Keratinocyte (primary cell): ENCODE data around the gene TCP1. TPM values are rescaled to one million over a fixed set of nuclear protein-coding genes. Genes with fewer than 3 reads are reported as not detected.
"Not testable (repeated sequence)": the region's sequence is repeated elsewhere in the genome, so short reads cannot be mapped to it uniquely, and the experiment has no call there.

Source experiments
- DNase-seq: peaks from one replicate; pipeline ENCODE4 v3.0.0-alpha.2; 2011; ENCODE audit warnings: low read depth, missing footprints, low spot score
- FAIRE-seq: peaks from 2 replicates; lab custom pipeline; 2011; peaks lifted over from hg19 to GRCh38; lab: Jason Lieb, UNC
- H2AFZ ChIP-seq: 2 replicates; pipeline ENCODE4 v1.6.0; 2012; ENCODE audit warnings: low read length, control low read depth, inconsistent platforms; ENCODE audit not compliant: control insufficient read depth
- H3K27ac ChIP-seq: 2 replicates; pipeline ENCODE4 v1.5.1; 2011; ENCODE audit warnings: low read length; ENCODE audit not compliant: control insufficient read depth, insufficient read depth
- H3K27me3 ChIP-seq: 3 replicates; pipeline ENCODE4 v1.6.0; 2011; ENCODE audit warnings: low read length; ENCODE audit not compliant: control insufficient read depth, insufficient read depth; ENCODE audit errors: extremely low read depth
- H3K36me3 ChIP-seq, 2 experiments: 2 replicates in 1 of 2; 3 replicates in 1 of 2; pipeline ENCODE4 v1.5.1; 2011; ENCODE audit warnings: low read length in 2 of 2, mild to moderate bottlenecking in 1 of 2; ENCODE audit not compliant: control insufficient read depth in 2 of 2, insufficient read depth in 2 of 2; ENCODE audit errors: extremely low read depth in 1 of 2
- H3K4me1 ChIP-seq: 3 replicates; pipeline ENCODE4 v1.5.1; 2011; ENCODE audit warnings: low read length; ENCODE audit not compliant: control insufficient read depth, insufficient read depth; ENCODE audit errors: extremely low read depth
- H3K4me2 ChIP-seq: 3 replicates; pipeline ENCODE4 v1.6.0; 2011; ENCODE audit warnings: low read depth, low read length; ENCODE audit not compliant: control insufficient read depth, insufficient read depth; ENCODE audit errors: extremely low read depth
- H3K4me3 ChIP-seq, 3 experiments: fragments of 200-600 bp in 1 of 3; sonication (generic) in 1 of 3; 2 replicates in 2 of 3; 3 replicates in 1 of 3; pipeline ENCODE4 v1.5.1; 2011 to 2016; ENCODE audit warnings: low read length in 3 of 3, mild to moderate bottlenecking in 3 of 3, control low read depth in 2 of 3, inconsistent platforms in 1 of 3, low read depth in 1 of 3, mixed read lengths in 1 of 3, mixed run types in 1 of 3, moderate library complexity in 1 of 3; ENCODE audit not compliant: control insufficient read depth in 2 of 3, insufficient read depth in 2 of 3; ENCODE audit errors: extremely low read depth in 1 of 3
- H3K79me2 ChIP-seq: 2 replicates; pipeline ENCODE4 v1.6.0; 2012; ENCODE audit warnings: low read length; ENCODE audit not compliant: control insufficient read depth, insufficient read depth
- H3K9ac ChIP-seq: 3 replicates; pipeline ENCODE4 v1.6.0; 2011; ENCODE audit warnings: low read length; ENCODE audit not compliant: control insufficient read depth, insufficient read depth; ENCODE audit errors: extremely low read depth
- H3K9me1 ChIP-seq: 3 replicates; pipeline ENCODE4 v1.6.0; 2011; ENCODE audit warnings: low read length; ENCODE audit not compliant: control insufficient read depth, insufficient read depth; ENCODE audit errors: extremely low read depth
- H3K9me3 ChIP-seq: 2 replicates; pipeline ENCODE4 v1.5.1; 2012; ENCODE audit warnings: low read depth, low read length; ENCODE audit not compliant: control insufficient read depth
- H4K20me1 ChIP-seq: 3 replicates; pipeline ENCODE4 v1.6.0; 2011; ENCODE audit warnings: low read length; ENCODE audit not compliant: control insufficient read depth, insufficient read depth; ENCODE audit errors: extremely low read depth
- EZH2 ChIP-seq: IDR thresholded peaks from one replicate; pipeline ENCODE4 v1.6.1; 2012; ENCODE audit warnings: inconsistent platforms, mild to moderate bottlenecking, low read length, moderate library complexity
- dilution Hi-C: fragments of 300-500 bp; cut with MboI; formaldehyde crosslinking; loops from one replicate; pipeline ENCODE4 v1.7.0; 2020; ENCODE audit warnings: low sequenced_read_pairs; ENCODE audit not compliant: extremely low pct_ligation_motif_present
- polyA plus RNA-seq, 5 experiments: library from polyadenylated mRNA; depleted of rRNA in 3 of 5; stranded (reverse) in 3 of 5; stranded (forward) in 1 of 5; unstranded in 1 of 5; fragments of >200 nt; gene quantifications; 1 replicate in 1 of 5; 2 replicates in 3 of 5; 3 replicates in 1 of 5; pipeline versions ENCODE4 v1.2.1 to v1.2.3, GENCODE V29; 2011 to 2012; ENCODE audit warnings: missing spikeins in 2 of 5, low read depth in 1 of 5, low replicate concordance in 1 of 5
- TF ChIP-seq, protein P1 (sequence below), 3 experiments: IDR thresholded peaks in 1 of 3; conservative IDR thresholded peaks in 1 of 3; optimal IDR thresholded peaks in 1 of 3; 2 replicates in 2 of 3; 3 replicates in 1 of 3; pipeline versions ENCODE3 to v1.5.1; 2011; ENCODE audit warnings: low read length in 3 of 3, mild to moderate bottlenecking in 3 of 3, moderate library complexity in 2 of 3, control low read depth in 1 of 3, inconsistent platforms in 1 of 3; ENCODE audit not compliant: insufficient read depth in 2 of 3; ENCODE audit errors: extremely low read depth in 1 of 3

The TCP1 gene
- polyA plus RNA-seq, 1 donor (not counting 4 experiments of a cell fraction or from before 2014, with no cell fraction given) = 174 TPM

DNA sequence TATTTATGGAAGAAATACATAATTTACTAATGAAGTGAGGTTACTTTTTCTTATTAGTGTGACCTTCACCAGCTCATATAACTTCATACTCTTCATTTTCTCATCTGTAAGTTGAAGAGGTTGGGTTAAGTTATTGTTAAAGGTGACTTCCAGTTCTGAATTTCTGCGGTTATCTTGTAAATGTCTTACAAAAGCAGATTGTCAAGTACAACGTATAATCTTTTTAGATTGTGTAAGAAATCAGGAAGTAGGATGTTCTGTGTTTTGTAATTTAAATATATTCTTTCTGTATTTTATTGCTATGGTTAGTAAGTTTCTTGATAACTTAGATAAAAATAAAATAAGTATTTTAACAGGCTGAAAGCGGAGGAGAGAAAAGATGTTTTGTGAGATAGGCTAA lies 50.1 kb downstream of the TCP1 start:
- H3K27ac ChIP-seq = no peak overlapping the region
- FAIRE-seq (no peak), DNase-seq (no peak)
- H3K4me3 ChIP-seq = no peak overlapping the region
- no peak overlapping the region for H3K9ac ChIP-seq
- no peaks in the 10 kb centered on the region for H3K9me1 ChIP-seq
- no peaks in the 10 kb centered on the region for H3K4me1 ChIP-seq
- H2AFZ ChIP-seq = no peak overlapping the region
- dilution Hi-C loops = no loop called here
- peaks cover 86% of the 10 kb centered on the region for H3K79me2 ChIP-seq
- H3K4me2 ChIP-seq = no peak overlapping the region
- H3K27me3 ChIP-seq = no peaks in the 10 kb centered on the region
- H3K36me3 ChIP-seq = peaks cover 14 to 20% of the 10 kb centered on the region in 2 experiments
- TF ChIP-seq EZH2 = no peak
- TF ChIP-seq, protein P1, sequence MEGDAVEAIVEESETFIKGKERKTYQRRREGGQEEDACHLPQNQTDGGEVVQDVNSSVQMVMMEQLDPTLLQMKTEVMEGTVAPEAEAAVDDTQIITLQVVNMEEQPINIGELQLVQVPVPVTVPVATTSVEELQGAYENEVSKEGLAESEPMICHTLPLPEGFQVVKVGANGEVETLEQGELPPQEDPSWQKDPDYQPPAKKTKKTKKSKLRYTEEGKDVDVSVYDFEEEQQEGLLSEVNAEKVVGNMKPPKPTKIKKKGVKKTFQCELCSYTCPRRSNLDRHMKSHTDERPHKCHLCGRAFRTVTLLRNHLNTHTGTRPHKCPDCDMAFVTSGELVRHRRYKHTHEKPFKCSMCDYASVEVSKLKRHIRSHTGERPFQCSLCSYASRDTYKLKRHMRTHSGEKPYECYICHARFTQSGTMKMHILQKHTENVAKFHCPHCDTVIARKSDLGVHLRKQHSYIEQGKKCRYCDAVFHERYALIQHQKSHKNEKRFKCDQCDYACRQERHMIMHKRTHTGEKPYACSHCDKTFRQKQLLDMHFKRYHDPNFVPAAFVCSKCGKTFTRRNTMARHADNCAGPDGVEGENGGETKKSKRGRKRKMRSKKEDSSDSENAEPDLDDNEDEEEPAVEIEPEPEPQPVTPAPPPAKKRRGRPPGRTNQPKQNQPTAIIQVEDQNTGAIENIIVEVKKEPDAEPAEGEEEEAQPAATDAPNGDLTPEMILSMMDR (optimal IDR thresholded peaks at IDR 0.05 in 1 of 3, IDR thresholded peaks at IDR 0.05 in 1 of 3, conservative IDR thresholded peaks at IDR 0.05 in 1 of 3; ENCODE audit: extremely low read depth in 1 of 3, insufficient read depth in 2 of 3, low read length in 3 of 3) = no peak
- no peaks in the 10 kb centered on the region for H3K9me3 ChIP-seq
- H4K20me1 ChIP-seq = peaks cover 5% of the 10 kb centered on the region

GRCh38 chr6:159736908-159737307 lies 52.5 kb downstream of the TCP1 start:
- dilution Hi-C loops = no loop called here
- Histone ChIP-seq H3K79me2 (peaks cover 97% of the 10 kb centered on the region), H2AFZ (no peak overlapping the region), H3K4me2 (no peak overlapping the region), H3K4me3 (no peak overlapping the region), H3K9me3 (no peaks in the 10 kb centered on the region), H3K36me3 (peaks cover 9% of the 10 kb centered on the region in 2 experiments), H3K27ac (no peak overlapping the region), H3K9me1 (no peaks in the 10 kb centered on the region), H3K9ac (no peak overlapping the region), H3K27me3 (no peaks in the 10 kb centered on the region), H3K4me1 (no peaks in the 10 kb centered on the region), H4K20me1 (peaks cover 9% of the 10 kb centered on the region)
- DNase-seq (no peak), FAIRE-seq (no peak)
- TF ChIP-seq, protein P1 (optimal IDR thresholded peaks at IDR 0.05 in 1 of 3, IDR thresholded peaks at IDR 0.05 in 1 of 3, conservative IDR thresholded peaks at IDR 0.05 in 1 of 3; ENCODE audit: extremely low read depth in 1 of 3, insufficient read depth in 2 of 3, low read length in 3 of 3) = no peak
- TF ChIP-seq EZH2 = no peak

DNA sequence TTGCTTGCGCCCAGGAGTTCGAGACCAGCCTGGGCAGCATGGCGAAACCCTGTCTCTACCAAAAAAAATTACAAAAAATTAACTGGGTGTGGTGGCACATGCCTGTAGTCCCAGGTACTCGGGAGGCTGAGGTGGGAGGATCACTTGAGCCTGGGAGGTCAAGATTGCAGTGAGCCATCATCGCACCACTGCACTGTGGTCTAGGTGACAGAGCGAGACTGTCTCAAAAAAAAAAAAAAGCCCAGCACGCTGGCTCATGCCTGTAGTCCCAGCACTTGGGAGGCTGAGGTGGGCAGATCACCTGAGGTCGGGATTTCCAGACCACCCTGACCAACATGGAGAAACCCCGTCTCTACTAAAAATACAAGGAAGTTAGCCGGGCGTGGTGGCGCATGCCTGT lies 56.0 kb downstream of the TCP1 start:
- FAIRE-seq, DNase-seq, H3K4me2 ChIP-seq, dilution Hi-C loops, H3K9me1 ChIP-seq, H3K9me3 ChIP-seq, H3K27ac ChIP-seq, H3K27me3 ChIP-seq, H3K9ac ChIP-seq, H3K4me3 ChIP-seq, H2AFZ ChIP-seq: not testable (repeated sequence)
- peaks cover 12% of the 10 kb centered on the region for H3K4me1 ChIP-seq
- H4K20me1 ChIP-seq = peaks cover 11% of the 10 kb centered on the region
- H3K36me3 ChIP-seq = peaks cover 4 to 10% of the 10 kb centered on the region in 2 experiments
- peaks cover 100% of the 10 kb centered on the region for H3K79me2 ChIP-seq

GRCh38 chr6:159732550-159732949 lies 56.9 kb downstream of the TCP1 start:
- DNase-seq, dilution Hi-C loops, H3K27me3 ChIP-seq, FAIRE-seq, H3K9ac ChIP-seq, H2AFZ ChIP-seq, H3K9me3 ChIP-seq, H3K4me2 ChIP-seq, H3K4me3 ChIP-seq, H3K9me1 ChIP-seq, H3K27ac ChIP-seq: not testable (repeated sequence)
- Histone ChIP-seq H3K4me1 (peaks cover 12% of the 10 kb centered on the region), H3K79me2 (peaks cover 100% of the 10 kb centered on the region), H4K20me1 (peaks cover 11% of the 10 kb centered on the region), H3K36me3 (peaks cover 2 to 10% of the 10 kb centered on the region in 2 experiments)
